Measurements from ENCODE around the gene KRT76.

The KRT76 gene

DNA sequence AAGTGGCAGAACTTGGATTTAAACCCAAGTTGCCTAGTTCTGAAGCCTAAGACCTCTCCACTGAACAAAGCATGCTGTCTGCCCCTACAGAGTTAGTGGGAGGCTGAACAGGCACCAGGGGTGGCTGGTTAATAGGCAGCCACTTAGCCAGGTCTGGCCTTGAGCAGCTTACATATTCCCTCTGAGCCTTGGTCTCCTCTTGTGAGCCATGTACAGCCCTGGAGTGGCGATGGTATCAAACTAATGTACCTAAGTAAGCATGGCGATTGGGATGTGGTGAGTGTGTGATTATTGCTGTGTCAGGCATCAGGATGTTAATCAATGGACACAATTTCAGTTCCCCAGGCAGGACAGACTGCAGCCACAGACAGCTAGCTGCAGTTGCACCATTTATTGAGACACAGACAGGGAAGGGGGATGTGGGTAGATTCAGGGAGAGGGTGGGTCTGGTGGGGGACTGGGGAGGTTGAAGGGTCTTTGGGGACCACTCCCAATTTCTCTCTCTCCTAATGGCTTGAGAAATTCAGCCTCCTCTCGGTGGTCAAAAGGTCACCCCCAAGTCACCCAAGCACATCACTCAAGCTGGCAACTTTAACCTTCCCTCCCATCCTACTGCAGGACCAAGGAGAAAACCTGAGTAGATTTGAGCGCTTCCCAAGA, 44.1 kb upstream of the KRT76 start:
- TF ChIP-seq, protein P1, sequence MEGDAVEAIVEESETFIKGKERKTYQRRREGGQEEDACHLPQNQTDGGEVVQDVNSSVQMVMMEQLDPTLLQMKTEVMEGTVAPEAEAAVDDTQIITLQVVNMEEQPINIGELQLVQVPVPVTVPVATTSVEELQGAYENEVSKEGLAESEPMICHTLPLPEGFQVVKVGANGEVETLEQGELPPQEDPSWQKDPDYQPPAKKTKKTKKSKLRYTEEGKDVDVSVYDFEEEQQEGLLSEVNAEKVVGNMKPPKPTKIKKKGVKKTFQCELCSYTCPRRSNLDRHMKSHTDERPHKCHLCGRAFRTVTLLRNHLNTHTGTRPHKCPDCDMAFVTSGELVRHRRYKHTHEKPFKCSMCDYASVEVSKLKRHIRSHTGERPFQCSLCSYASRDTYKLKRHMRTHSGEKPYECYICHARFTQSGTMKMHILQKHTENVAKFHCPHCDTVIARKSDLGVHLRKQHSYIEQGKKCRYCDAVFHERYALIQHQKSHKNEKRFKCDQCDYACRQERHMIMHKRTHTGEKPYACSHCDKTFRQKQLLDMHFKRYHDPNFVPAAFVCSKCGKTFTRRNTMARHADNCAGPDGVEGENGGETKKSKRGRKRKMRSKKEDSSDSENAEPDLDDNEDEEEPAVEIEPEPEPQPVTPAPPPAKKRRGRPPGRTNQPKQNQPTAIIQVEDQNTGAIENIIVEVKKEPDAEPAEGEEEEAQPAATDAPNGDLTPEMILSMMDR (IDR thresholded peaks at IDR 0.05), result no peak
- no peak for TF ChIP-seq ZFX (IDR thresholded peaks at IDR 0.05; ENCODE audit: borderline replicate concordance)
- H3K27ac ChIP-seq, result no peak overlapping the region

DNA sequence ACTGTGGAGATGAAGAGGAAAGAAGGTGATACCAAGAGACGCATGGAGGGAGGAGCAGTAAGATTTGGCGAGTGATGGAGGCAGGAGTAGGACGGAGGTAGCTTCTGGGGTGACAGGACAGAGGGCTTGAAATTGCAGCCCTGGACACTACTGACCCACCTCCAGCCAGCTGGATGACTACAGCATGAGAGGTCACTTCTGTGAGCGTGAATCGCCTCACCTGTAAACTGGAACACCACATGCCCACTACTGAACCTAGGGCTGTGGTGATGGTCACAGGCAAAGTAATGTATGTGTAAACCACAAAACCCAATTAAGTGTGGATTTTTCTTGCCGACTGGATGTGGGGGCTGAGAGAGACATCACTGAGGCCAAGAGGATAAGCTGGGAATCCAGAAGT, 43.4 kb upstream of the KRT76 start:
- no peak overlapping the region for H3K27ac ChIP-seq
- no peak for TF ChIP-seq ZFX (IDR thresholded peaks at IDR 0.05; ENCODE audit: borderline replicate concordance)
- TF ChIP-seq, protein P1 (IDR thresholded peaks at IDR 0.05), result no peak

DNA sequence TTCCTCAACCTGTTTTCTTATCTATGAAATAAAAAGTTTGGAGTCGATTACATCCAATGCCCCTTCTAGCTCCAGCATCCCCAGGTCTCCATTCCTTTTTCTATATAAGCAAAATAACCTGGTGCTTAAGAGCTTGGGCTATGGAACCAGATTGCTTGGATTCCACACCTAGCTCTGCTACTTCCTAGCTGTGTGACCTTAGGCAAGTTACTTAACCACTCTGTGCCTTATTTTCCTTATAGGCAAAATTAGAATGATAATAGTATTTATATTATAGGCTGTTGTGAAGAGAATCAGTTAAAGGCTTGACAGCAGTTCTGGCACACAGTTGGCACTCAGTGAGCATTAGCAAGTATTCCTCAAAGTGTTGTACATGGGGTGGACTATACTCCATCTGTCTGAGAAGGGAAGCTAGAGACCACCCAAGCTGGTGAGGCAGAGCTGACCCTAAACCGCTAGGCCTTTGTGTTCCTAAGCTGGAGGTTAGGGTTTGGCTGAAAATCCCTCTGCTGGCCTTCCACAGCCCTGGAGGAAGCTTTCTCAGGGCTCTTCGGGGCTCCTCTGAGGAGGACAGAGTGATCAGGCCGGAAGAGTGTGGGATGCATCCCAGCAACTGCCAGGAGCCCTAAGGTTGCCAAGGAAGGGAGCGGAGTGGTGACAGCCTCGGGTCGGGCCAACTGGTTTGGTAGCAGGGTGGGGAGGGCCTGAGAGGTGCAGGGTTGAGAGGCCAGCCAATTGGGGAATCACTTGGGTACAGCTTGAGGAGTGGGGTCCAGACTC, 42.8 kb upstream of the KRT76 start:
- TF ChIP-seq, protein P1 (IDR thresholded peaks at IDR 0.05), result no peak
- no peak for TF ChIP-seq ZFX (IDR thresholded peaks at IDR 0.05; ENCODE audit: borderline replicate concordance)

DNA sequence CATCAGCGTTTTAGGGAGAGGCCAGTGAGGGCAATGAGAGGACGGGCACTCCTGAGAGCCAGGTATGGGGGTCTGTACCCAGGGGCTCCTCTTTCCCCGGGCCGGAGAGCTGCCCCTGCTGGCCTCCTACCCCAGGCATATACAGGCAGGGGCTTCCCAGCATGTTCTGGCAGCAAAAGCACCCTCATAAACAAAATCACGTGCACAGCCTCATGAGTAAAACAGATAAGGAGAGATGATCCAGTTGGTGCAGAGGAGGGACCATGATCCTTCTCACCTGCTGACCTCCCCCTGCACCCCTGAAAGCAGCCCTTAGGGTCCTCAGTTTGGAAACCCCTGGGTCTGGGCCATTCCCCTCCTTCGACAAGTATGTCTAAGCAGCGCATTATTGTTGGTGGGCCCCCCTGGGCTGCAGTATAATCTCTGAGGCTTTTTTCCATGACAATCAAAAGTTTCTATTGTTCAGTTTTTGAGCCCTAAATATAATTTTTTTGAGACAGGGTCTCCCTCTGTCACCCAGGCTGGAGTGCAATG, 41.8 kb upstream of the KRT76 start:
- H3K27ac ChIP-seq, result no peak overlapping the region
- TF ChIP-seq, protein P1 (IDR thresholded peaks at IDR 0.05), result no peak
- no peak for TF ChIP-seq ZFX (IDR thresholded peaks at IDR 0.05; ENCODE audit: borderline replicate concordance)

More for the DNA sequence above, 42.8 kb upstream of the KRT76 start:
- no peak overlapping the region for H3K27ac ChIP-seq

DNA sequence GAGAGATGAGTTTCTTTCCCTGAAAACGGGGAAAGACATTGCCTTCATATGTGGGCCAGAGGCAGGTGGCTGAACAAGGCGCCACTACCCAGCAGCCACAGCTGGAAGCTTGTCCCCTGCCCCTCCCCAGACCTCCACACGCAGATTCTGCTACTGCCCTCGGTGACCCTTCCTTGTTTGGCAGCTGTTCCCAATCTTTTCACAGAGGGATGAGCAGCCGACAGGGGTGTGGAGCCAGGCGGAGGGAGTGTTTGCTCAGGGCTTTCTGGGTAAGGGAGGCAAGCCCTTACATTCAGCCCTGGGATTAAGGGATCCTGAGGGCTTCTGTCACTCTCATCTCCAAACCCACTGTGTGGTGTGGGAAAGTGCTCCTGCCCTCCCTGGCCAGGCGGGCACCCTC, 41.2 kb upstream of the KRT76 start:
- TF ChIP-seq, protein P1 (IDR thresholded peaks at IDR 0.05), result no peak
- TF ChIP-seq ZFX (IDR thresholded peaks at IDR 0.05; ENCODE audit: borderline replicate concordance), result no peak
- no peak overlapping the region for H3K27ac ChIP-seq

DNA sequence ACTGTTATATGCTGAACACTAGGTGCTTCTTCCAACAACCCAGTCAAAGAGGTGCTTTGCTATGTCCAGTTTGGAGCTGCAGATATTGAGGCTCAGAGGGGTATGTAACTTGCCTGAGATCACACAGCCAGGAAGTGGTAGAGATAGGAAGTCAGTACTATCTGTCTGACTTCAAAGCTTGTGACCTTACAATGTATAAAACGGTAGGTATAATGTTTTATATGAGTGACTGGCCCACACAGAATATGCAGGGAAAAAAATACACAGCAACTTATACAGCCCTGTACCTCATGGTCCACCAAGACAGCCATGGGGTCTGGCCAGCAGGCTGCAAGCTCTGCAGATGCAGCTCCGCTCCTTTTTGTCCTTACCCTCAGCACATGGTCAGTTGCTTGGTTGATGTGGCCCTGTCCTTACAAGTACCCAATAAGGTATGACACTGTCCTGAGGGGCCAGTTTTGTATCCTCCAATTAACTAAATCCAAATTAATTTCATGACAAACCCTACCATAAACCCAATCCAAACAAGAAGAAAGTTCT, 40.6 kb upstream of the KRT76 start:
- no peak overlapping the region for H3K27ac ChIP-seq
- TF ChIP-seq, protein P1 (IDR thresholded peaks at IDR 0.05), result no peak
- TF ChIP-seq ZFX (IDR thresholded peaks at IDR 0.05; ENCODE audit: borderline replicate concordance), result no peak
